Central memory CD8-positive, alpha-beta T cell (primary cell): ENCODE results near the gene LAMA3.

ENCODE experiments used
- ATAC-seq: fragments of 150-1000 bp; cut with Tn5 transposase; replicated peaks from 2 replicates; pipeline ENCODE4 v1.10.0; 2022; ENCODE audit warnings: mild to moderate bottlenecking, moderate FRiP score, moderate number of reproducible peaks; ENCODE audit not compliant: poor library complexity, severe bottlenecking; ENCODE audit errors: extremely low read depth
- DNase-seq, 2 donors: peaks; one replicate each; pipeline ENCODE4 v3.0.0; 2021; ENCODE audit warnings: low spot score in 2 of 2
- H3K27ac Mint-ChIP-seq: one replicate; pipeline ENCODE4 v1.8.0; 2022; ENCODE audit warnings: low read depth, mild to moderate bottlenecking, moderate library complexity, mixed read lengths
- H3K27me3 Mint-ChIP-seq: one replicate; pipeline ENCODE4 v1.8.0; 2022; ENCODE audit warnings: mixed read lengths
- H3K36me3 Mint-ChIP-seq: one replicate; pipeline ENCODE4 v1.8.0; 2022; ENCODE audit warnings: mild to moderate bottlenecking, moderate library complexity, mixed read lengths; ENCODE audit not compliant: insufficient read depth
- H3K4me1 Mint-ChIP-seq: one replicate; pipeline ENCODE4 v1.8.0; 2022; ENCODE audit warnings: mixed read lengths
- H3K4me3 Mint-ChIP-seq: one replicate; pipeline ENCODE4 v1.8.0; 2022; ENCODE audit warnings: mild to moderate bottlenecking, moderate library complexity, mixed read lengths
- H3K9me3 Mint-ChIP-seq: one replicate; pipeline ENCODE4 v1.8.0; 2022; ENCODE audit warnings: mixed read lengths

Gene LAMA3

GRCh38 chr18:23812546-23813440 lies 123.5 kb downstream of the LAMA3 start:
- DNase-seq (no peak), ATAC-seq (no peak)
- no peaks in the 10 kb centered on the region for H3K9me3 Mint-ChIP-seq
- H3K27me3 Mint-ChIP-seq: no peaks in the 10 kb centered on the region
- no peak overlapping the region for H3K4me3 Mint-ChIP-seq
- peaks cover 19% of the 10 kb centered on the region for H3K4me1 Mint-ChIP-seq
- H3K27ac Mint-ChIP-seq: no peak overlapping the region
- H3K36me3 Mint-ChIP-seq: peaks cover 6% of the 10 kb centered on the region

- Mint-ChIP-seq H3K36me3 (peaks cover 6% of the 10 kb centered on the region), H3K27ac (no peak overlapping the region), H3K4me3 (no peak overlapping the region), H3K9me3 (no peaks in the 10 kb centered on the region), H3K27me3 (no peaks in the 10 kb centered on the region), H3K4me1 (peaks cover 18% of the 10 kb centered on the region)
- ATAC-seq: no peak
- DNase-seq: no peak
These were observed 125.8 kb downstream of the LAMA3 start for GRCh38 chr18:23814991-23815614.

GRCh38 chr18:23816021-23816420 lies 126.8 kb downstream of the LAMA3 start:
- no peak for DNase-seq
- ATAC-seq: no peak
- Mint-ChIP-seq H3K27ac (no peak overlapping the region), H3K9me3 (no peaks in the 10 kb centered on the region), H3K27me3 (peaks cover 3% of the 10 kb centered on the region), H3K4me1 (peaks cover 14% of the 10 kb centered on the region), H3K4me3 (no peak overlapping the region), H3K36me3 (peaks cover 6% of the 10 kb centered on the region)

DNA sequence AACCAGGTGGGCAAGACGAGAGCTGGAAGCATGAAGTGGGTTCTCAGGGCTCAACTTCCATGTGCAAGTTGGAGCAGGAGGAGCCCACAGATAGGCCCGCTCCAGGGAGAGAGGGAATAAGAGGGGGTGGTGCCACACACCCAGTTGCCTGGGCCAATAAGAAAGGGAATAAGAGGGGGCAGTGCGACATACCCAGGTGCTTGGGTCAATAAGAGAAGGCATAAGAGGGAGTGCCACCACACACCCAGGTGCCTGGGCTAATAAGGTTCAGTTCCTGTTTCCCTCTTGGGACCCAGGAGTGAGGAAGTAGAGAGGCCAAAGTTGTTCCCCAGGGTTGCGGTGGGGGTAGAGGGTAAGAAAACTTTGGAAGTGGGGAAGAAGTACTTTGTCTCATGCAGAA lies 127.5 kb downstream of the LAMA3 start:
- H3K27me3 Mint-ChIP-seq: peaks cover 10% of the 10 kb centered on the region
- H3K9me3 Mint-ChIP-seq: no peaks in the 10 kb centered on the region
- H3K4me1 Mint-ChIP-seq: peaks cover 9% of the 10 kb centered on the region
- H3K36me3 Mint-ChIP-seq: peaks cover 4% of the 10 kb centered on the region
- no peak for ATAC-seq
- no peak overlapping the region for H3K4me3 Mint-ChIP-seq
- DNase-seq: no peak
- no peak overlapping the region for H3K27ac Mint-ChIP-seq

DNA sequence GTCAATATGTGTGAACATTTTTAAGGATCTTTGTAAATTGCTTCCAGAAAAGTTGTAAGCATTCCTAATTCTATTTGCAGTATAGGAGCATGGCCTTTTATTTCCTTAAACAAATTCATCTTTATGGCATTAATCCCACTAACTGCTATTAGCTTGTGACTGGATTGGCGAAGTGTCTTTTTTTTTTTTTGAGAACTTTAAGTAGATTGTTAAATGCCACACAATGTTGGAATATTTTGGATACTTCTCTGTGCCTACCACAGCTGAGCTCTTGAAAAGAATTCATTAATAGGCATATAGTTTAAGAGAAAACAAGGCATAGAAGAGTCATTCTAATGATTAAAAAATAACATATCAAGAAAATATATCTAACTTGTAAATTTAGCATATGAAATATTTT lies 129.7 kb downstream of the LAMA3 start:
- H3K36me3 Mint-ChIP-seq: peaks cover 2% of the 10 kb centered on the region

DNA sequence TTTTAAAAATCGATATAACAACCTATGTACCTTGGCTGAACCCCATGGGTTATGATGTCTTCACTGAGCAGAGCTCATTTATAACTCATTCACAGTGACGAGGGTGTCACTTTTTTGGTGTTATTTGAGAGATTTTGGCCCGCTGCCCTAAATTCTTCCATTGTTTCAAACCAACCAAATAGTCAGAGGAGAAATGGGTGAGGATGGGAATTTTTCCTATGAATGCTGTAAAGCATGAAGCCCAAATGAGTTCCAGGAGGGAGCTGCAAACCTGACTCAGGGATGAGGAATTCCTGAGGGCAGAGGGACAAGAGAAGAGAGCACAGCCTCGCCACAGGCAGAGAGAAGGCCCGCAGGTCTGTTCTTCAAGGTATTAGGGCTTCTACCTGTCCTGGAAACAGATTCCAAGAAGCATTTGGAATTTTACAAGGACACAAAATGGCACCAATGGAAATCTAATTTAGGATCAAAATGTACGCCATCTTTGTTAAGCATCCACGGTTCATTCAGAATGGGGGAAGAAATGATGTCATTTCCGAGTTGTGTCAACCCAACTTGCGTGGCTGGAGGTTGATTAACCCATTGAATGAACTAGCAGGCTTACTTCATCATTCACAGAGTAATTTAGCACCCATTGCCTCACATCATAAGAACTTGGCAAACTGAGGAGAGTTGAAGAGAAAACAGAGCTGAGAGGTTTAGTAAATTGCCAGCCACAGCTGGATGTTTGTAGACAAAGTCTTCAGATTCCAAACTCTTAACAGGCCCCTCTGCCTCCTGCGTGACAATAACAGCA lies 133.5 kb downstream of the LAMA3 start:
- no peaks in the 10 kb centered on the region for H3K9me3 Mint-ChIP-seq
- DNase-seq (no peak), ATAC-seq (no peak)
- H3K27ac Mint-ChIP-seq: no peak overlapping the region
- no peak overlapping the region for H3K4me3 Mint-ChIP-seq
- H3K4me1 Mint-ChIP-seq: no peaks in the 10 kb centered on the region
- peaks cover 18% of the 10 kb centered on the region for H3K27me3 Mint-ChIP-seq
- no peaks in the 10 kb centered on the region for H3K36me3 Mint-ChIP-seq

More for the DNA sequence above, 129.7 kb downstream of the LAMA3 start:
- no peak for DNase-seq
- Mint-ChIP-seq H3K27me3 (peaks cover 18% of the 10 kb centered on the region), H3K4me1 (no peaks in the 10 kb centered on the region), H3K9me3 (no peaks in the 10 kb centered on the region), H3K27ac (no peak overlapping the region), H3K4me3 (no peak overlapping the region)
- no peak for ATAC-seq

DNA sequence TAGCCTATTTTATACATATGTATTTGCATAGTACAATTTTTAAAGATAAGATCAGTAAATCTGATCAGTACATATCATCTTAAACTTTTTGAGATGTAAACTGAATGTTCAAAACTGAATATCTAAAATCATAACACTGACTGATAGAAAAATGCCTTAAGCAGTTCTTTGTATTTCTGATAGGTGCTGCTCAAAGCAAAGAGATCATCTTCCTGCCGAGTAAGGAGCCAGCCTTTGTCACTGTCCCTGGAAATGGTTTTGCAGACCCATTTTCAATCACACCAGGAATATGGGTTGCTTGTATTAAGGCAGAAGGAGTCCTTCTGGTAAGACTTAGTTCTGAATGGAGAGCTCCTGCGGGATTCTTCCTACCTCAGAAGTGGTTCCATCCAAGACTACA lies 135.0 kb downstream of the LAMA3 start:
- DNase-seq (no peak), ATAC-seq (no peak)
- Mint-ChIP-seq H3K4me3 (no peak overlapping the region), H3K36me3 (peaks cover 3% of the 10 kb centered on the region), H3K27ac (no peak overlapping the region), H3K4me1 (peaks cover 6% of the 10 kb centered on the region), H3K27me3 (peaks cover 18% of the 10 kb centered on the region), H3K9me3 (no peaks in the 10 kb centered on the region)

DNA sequence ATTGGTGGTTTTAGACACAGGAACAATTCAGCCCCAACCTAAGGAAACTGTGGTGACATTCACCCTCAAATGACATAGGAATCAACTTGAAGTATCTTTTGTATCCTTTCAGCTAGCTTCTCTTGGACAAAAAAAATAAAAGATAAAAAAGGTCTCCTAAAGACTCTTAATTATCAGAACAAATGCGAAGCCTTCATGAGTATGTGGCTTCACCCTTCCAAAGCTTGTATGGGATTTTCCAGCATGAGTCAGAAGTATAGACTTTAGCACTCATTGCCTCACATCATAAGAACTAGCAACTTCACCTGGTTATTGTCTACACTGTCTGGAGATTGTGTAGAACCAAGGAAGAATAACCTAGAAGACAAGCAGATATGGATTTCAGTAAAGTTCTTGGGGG lies 135.4 kb downstream of the LAMA3 start:
- DNase-seq (no peak), ATAC-seq (no peak)
- Mint-ChIP-seq H3K4me3 (no peak overlapping the region), H3K4me1 (peaks cover 6% of the 10 kb centered on the region), H3K27ac (no peak overlapping the region), H3K36me3 (peaks cover 3% of the 10 kb centered on the region), H3K27me3 (peaks cover 18% of the 10 kb centered on the region), H3K9me3 (no peaks in the 10 kb centered on the region)

GRCh38 chr18:23825496-23825895 lies 136.2 kb downstream of the LAMA3 start:
- Mint-ChIP-seq H3K36me3 (peaks cover 3% of the 10 kb centered on the region), H3K9me3 (no peaks in the 10 kb centered on the region), H3K27ac (no peak overlapping the region)

DNA sequence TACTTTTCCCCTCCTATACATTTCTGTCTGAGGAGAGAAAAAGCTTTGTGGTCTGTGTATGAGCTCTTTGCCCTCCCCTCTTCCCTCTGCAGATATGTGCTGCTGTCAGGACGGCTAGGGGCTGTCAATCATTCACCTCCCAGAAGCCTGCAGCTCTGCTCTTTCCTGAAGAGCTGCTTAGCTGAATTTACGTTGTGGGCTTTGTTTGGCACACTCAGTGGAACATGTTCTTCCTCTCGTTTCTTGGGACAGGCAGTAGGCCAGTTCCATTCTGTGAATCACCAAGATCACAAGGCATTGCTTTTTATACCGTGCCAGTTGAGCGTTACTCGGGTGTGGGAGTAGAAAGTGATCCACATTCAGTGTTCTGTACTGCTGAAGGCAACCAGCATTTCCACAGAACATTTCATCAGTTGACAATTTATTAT lies 136.7 kb downstream of the LAMA3 start:
- Mint-ChIP-seq H3K27me3 (peaks cover 16% of the 10 kb centered on the region), H3K9me3 (no peaks in the 10 kb centered on the region), H3K36me3 (peaks cover 3% of the 10 kb centered on the region), H3K4me3 (no peak overlapping the region), H3K27ac (no peak overlapping the region), H3K4me1 (peaks cover 6% of the 10 kb centered on the region)
- no peak for ATAC-seq
- DNase-seq: no peak

More at GRCh38 chr18:23825496-23825895, 136.2 kb downstream of the LAMA3 start:
- Mint-ChIP-seq H3K4me1 (peaks cover 6% of the 10 kb centered on the region), H3K27me3 (peaks cover 18% of the 10 kb centered on the region), H3K4me3 (no peak overlapping the region)
- ATAC-seq: no peak
- DNase-seq: no peak

GRCh38 chr18:23826850-23827620 lies 137.8 kb downstream of the LAMA3 start:
- Mint-ChIP-seq H3K27ac (no peak overlapping the region), H3K4me3 (no peak overlapping the region), H3K9me3 (no peaks in the 10 kb centered on the region), H3K27me3 (peaks cover 6% of the 10 kb centered on the region), H3K36me3 (peaks cover 3% of the 10 kb centered on the region), H3K4me1 (peaks cover 6% of the 10 kb centered on the region)
- ATAC-seq (no peak), DNase-seq (no peak)

DNA sequence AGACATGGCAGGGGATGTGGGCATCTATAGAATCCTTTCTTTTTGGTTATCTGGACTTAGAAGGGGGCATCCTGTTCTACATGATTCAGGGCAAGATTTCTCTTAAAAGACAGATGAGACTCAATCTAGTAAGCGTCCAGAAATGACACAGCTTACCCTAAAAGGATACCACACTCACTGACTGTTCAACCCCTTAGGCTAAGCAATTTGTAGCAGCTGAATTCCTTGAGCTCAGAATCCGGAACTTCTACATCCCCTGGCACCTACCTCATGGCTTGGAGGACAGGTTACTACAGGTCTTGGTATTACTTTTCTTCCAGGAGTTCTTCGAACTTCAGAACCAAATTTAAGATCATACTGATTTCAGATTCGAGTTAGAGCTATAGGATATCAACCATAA lies 138.4 kb downstream of the LAMA3 start:
- H3K36me3 Mint-ChIP-seq: peaks cover 3% of the 10 kb centered on the region
- H3K4me3 Mint-ChIP-seq: no peak overlapping the region
- ATAC-seq: no peak
- no peaks in the 10 kb centered on the region for H3K9me3 Mint-ChIP-seq
- DNase-seq: no peak
- peaks cover 6% of the 10 kb centered on the region for H3K4me1 Mint-ChIP-seq
- peaks cover under 1% of the 10 kb centered on the region for H3K27me3 Mint-ChIP-seq
- H3K27ac Mint-ChIP-seq: no peak overlapping the region
